Peyer's patch (tissue), 4 donors: ENCODE results near the gene MYO1B. TPM values are rescaled to one million over a fixed set of nuclear protein-coding genes. Genes with fewer than 3 reads are reported as not detected.

Experiments
- DNase-seq, 3 donors: peaks; one replicate each; pipeline ENCODE4 v3.0.0-alpha.2; 2017 to 2019
- H3K27ac ChIP-seq, 4 donors: fragments of 200-600 bp; sonication (generic); one replicate each; pipeline ENCODE4 v1.5.1; 2016 to 2019
- H3K27me3 ChIP-seq, 2 donors: fragments of 200-600 bp; sonication (generic); one replicate each; pipeline ENCODE4 v1.5.1; 2019
- H3K36me3 ChIP-seq, 3 donors: fragments of 200-600 bp; sonication (generic); one replicate each; pipeline ENCODE4 v1.5.1; 2016 to 2019
- H3K4me1 ChIP-seq, 4 donors: fragments of 200-600 bp; sonication (generic); one replicate each; pipeline ENCODE4 v1.5.1; 2016 to 2019
- H3K4me3 ChIP-seq, 4 donors: fragments of 200-600 bp; sonication (generic); 1 replicate in 3 of 4; 2 replicates in 1 of 4; pipeline ENCODE4 v1.5.1; 2016 to 2019; ENCODE audit warnings: mild to moderate bottlenecking in 1 of 4
- H3K9me3 ChIP-seq, 4 donors: fragments of 200-600 bp; sonication (generic); one replicate each; pipeline ENCODE4 v1.5.1; 2016 to 2019; ENCODE audit warnings: mild to moderate bottlenecking in 1 of 4
- CTCF ChIP-seq, 6 experiments: fragments of 450-650 bp in 4 of 6; fragments of 200-600 bp in 2 of 6; sonication (generic) in 1 of 6; IDR thresholded peaks; one replicate each; pipeline ENCODE4 v1.5.1; 2017 to 2019; ENCODE audit warnings: antibody characterized with exemption in 6 of 6, mild to moderate bottlenecking in 3 of 6, moderate library complexity in 1 of 6
- POLR2A ChIP-seq, 2 donors: fragments of 450-650 bp; IDR thresholded peaks; one replicate each; pipeline ENCODE4 v1.5.1; 2017; ENCODE audit warnings: antibody characterized with exemption in 2 of 2, mild to moderate bottlenecking in 2 of 2, moderate library complexity in 2 of 2
- total RNA-seq, 4 donors: library from RNA; depleted of rRNA; stranded (reverse); fragments of >200 nt; gene quantifications; one replicate each; pipeline ENCODE4 v1.1.0, GENCODE V29; 2016

The MYO1B gene
- total RNA-seq, 4 donors from 2014 or later = 13.1 to 25.5 (median 19.4) TPM

- Histone ChIP-seq H3K4me1 (no peaks in the 10 kb centered on the region), H3K27ac (no peak overlapping the region), H3K4me3 (no peak overlapping the region), H3K9me3 (no peaks in the 10 kb centered on the region), H3K27me3 (no peaks in the 10 kb centered on the region), H3K36me3 (no peaks in the 10 kb centered on the region)
- no peak for TF ChIP-seq POLR2A (IDR thresholded peaks at IDR 0.05)
- no peak for TF ChIP-seq CTCF (IDR thresholded peaks at IDR 0.05)
- no peak for DNase-seq
Measured at GRCh38 chr2:191430476-191430875, 185.3 kb downstream of the MYO1B start.

- Histone ChIP-seq H3K4me3 (no peak overlapping the region), H3K9me3 (no peaks in the 10 kb centered on the region), H3K27ac (no peak overlapping the region), H3K27me3 (no peaks in the 10 kb centered on the region), H3K4me1 (no peaks in the 10 kb centered on the region), H3K36me3 (no peaks in the 10 kb centered on the region)
- TF ChIP-seq CTCF (IDR thresholded peaks at IDR 0.05) (no peak), POLR2A (IDR thresholded peaks at IDR 0.05) (no peak)
- DNase-seq = no peak
Measured at GRCh38 chr2:191432121-191432520, 186.9 kb downstream of the MYO1B start.

- H3K4me1 ChIP-seq = no peaks in the 10 kb centered on the region
- TF ChIP-seq CTCF (IDR thresholded peaks at IDR 0.05) (no peak), POLR2A (IDR thresholded peaks at IDR 0.05) (no peak)
- no peak for DNase-seq
- H3K9me3 ChIP-seq = no peaks in the 10 kb centered on the region
- H3K27me3 ChIP-seq = no peaks in the 10 kb centered on the region
- no peaks in the 10 kb centered on the region for H3K36me3 ChIP-seq
- no peak overlapping the region for H3K4me3 ChIP-seq
- H3K27ac ChIP-seq = no peak overlapping the region
Measured at GRCh38 chr2:191434072-191434471, 188.9 kb downstream of the MYO1B start.

GRCh38 chr2:191435141-191435540 is 189.9 kb downstream of the MYO1B start:
- TF ChIP-seq CTCF (IDR thresholded peaks at IDR 0.05) = no peak
- TF ChIP-seq POLR2A (IDR thresholded peaks at IDR 0.05) = no peak

GRCh38 chr2:191436368-191437055 is 191.3 kb downstream of the MYO1B start:
- no peak overlapping the region for H3K4me3 ChIP-seq
- no peak for TF ChIP-seq POLR2A (IDR thresholded peaks at IDR 0.05)
- no peak for TF ChIP-seq CTCF (IDR thresholded peaks at IDR 0.05)
- no peaks in the 10 kb centered on the region for H3K36me3 ChIP-seq
- no peak overlapping the region for H3K27ac ChIP-seq
- no peaks in the 10 kb centered on the region for H3K27me3 ChIP-seq
- DNase-seq = no peak
- H3K4me1 ChIP-seq = no peaks in the 10 kb centered on the region
- no peaks in the 10 kb centered on the region for H3K9me3 ChIP-seq

More at GRCh38 chr2:191435141-191435540, 189.9 kb downstream of the MYO1B start:
- no peak overlapping the region for H3K4me3 ChIP-seq
- H3K27me3 ChIP-seq = no peaks in the 10 kb centered on the region
- no peak for DNase-seq
- H3K4me1 ChIP-seq = no peaks in the 10 kb centered on the region
- no peaks in the 10 kb centered on the region for H3K36me3 ChIP-seq
- no peak overlapping the region for H3K27ac ChIP-seq
- H3K9me3 ChIP-seq = no peaks in the 10 kb centered on the region
